DOHH2 (cell line): ENCODE data around the gene DBNDD1.
"Not testable (repeated sequence)": the region's sequence is repeated elsewhere in the genome, so short reads cannot be mapped to it uniquely, and the experiment has no call there.

Experiments
- CTCF ChIP-seq: fragments of 200-600 bp; sonication (generic); IDR thresholded peaks from one replicate; pipeline ENCODE4 v1.5.1; 2014; ENCODE audit warnings: antibody characterized with exemption, mild to moderate bottlenecking, low read depth, low read length; ENCODE audit not compliant: poor library complexity, severe bottlenecking
- EZH2phosphoT487 ChIP-seq: fragments of 200-600 bp; sonication (generic); IDR thresholded peaks from 2 replicates; pipeline ENCODE4 v1.6.1; 2017; ENCODE audit warnings: borderline replicate concordance, mild to moderate bottlenecking, antibody characterized with exemption, low read length, moderate library complexity, mixed read lengths

- TF ChIP-seq CTCF, EZH2phosphoT487: not testable (repeated sequence)
These were observed 24.4 kb downstream of the DBNDD1 start for GRCh38 chr16:89994721-89995474.
